Mesothelial cell of epicardium (in vitro differentiated cells): ENCODE measurements around the gene BBS9. TPM values are rescaled to one million over a fixed set of nuclear protein-coding genes. Genes with fewer than 3 reads are reported as not detected.

ENCODE experiments used
- DNase-seq, 2 experiments: peaks; one replicate each; pipeline ENCODE4 v3.0.0; 2021; ENCODE audit warnings: low spot score in 2 of 2; ENCODE audit not compliant: unreplicated experiment in 2 of 2
- H3K27ac Mint-ChIP-seq: 2 replicates; pipeline ENCODE4 v1.8.0; 2021; ENCODE audit warnings: mixed read lengths
- H3K27me3 Mint-ChIP-seq: 2 replicates; pipeline ENCODE4 v1.8.0; 2021; ENCODE audit warnings: low read depth, mixed read lengths
- H3K36me3 Mint-ChIP-seq: 2 replicates; pipeline ENCODE4 v1.8.0; 2021; ENCODE audit warnings: mixed read lengths
- H3K4me1 Mint-ChIP-seq: 2 replicates; pipeline ENCODE4 v1.8.0; 2021; ENCODE audit warnings: mixed read lengths
- H3K4me3 Mint-ChIP-seq: 2 replicates; pipeline ENCODE4 v1.8.0; 2021; ENCODE audit warnings: mild to moderate bottlenecking, moderate library complexity, mixed read lengths
- H3K9me3 Mint-ChIP-seq: 2 replicates; pipeline ENCODE4 v1.8.0; 2021; ENCODE audit warnings: mixed read lengths
- total RNA-seq: library from RNA; stranded (reverse); gene quantifications from 3 replicates; pipeline ENCODE4 v1.2.1, GENCODE V29; 2021
- TF ChIP-seq, protein P1 (sequence below): fragments of 200-600 bp; sonication (generic); IDR thresholded peaks from one replicate; pipeline ENCODE4 v1.5.0; 2021; ENCODE audit warnings: antibody characterized with exemption; ENCODE audit not compliant: unreplicated experiment

The BBS9 gene
- total RNA-seq, 1 donor from 2014 or later, result 26.9 TPM

DNA sequence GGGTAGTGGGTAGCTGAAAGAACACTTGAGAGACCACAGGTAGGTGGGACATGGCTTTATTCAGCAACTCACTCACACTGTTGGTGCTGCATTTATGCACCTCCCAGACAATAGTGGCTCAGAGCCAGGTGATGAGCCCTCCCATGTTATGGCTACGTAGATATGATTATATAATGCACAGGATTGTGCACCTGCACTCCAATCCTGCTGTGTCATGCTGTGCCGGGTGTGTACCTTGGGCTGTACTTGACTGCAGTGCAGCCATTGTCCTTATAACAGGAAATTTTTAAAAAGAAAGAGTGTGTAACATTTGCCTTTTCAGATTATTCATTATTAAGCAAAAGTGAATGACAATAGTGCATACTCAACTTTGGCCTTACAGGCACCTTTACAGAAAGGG lies 409.8 kb downstream of the BBS9 start:
- H3K36me3 Mint-ChIP-seq, result peaks cover 31% of the 10 kb centered on the region
- TF ChIP-seq, protein P1, sequence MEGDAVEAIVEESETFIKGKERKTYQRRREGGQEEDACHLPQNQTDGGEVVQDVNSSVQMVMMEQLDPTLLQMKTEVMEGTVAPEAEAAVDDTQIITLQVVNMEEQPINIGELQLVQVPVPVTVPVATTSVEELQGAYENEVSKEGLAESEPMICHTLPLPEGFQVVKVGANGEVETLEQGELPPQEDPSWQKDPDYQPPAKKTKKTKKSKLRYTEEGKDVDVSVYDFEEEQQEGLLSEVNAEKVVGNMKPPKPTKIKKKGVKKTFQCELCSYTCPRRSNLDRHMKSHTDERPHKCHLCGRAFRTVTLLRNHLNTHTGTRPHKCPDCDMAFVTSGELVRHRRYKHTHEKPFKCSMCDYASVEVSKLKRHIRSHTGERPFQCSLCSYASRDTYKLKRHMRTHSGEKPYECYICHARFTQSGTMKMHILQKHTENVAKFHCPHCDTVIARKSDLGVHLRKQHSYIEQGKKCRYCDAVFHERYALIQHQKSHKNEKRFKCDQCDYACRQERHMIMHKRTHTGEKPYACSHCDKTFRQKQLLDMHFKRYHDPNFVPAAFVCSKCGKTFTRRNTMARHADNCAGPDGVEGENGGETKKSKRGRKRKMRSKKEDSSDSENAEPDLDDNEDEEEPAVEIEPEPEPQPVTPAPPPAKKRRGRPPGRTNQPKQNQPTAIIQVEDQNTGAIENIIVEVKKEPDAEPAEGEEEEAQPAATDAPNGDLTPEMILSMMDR, result no peak
- no peak for DNase-seq
- H3K4me1 Mint-ChIP-seq, result peaks cover 20% of the 10 kb centered on the region
- peaks cover 40% of the 10 kb centered on the region for H3K9me3 Mint-ChIP-seq
- H3K27me3 Mint-ChIP-seq, result no peaks in the 10 kb centered on the region
- H3K4me3 Mint-ChIP-seq, result no peak overlapping the region
- no peak overlapping the region for H3K27ac Mint-ChIP-seq

DNA sequence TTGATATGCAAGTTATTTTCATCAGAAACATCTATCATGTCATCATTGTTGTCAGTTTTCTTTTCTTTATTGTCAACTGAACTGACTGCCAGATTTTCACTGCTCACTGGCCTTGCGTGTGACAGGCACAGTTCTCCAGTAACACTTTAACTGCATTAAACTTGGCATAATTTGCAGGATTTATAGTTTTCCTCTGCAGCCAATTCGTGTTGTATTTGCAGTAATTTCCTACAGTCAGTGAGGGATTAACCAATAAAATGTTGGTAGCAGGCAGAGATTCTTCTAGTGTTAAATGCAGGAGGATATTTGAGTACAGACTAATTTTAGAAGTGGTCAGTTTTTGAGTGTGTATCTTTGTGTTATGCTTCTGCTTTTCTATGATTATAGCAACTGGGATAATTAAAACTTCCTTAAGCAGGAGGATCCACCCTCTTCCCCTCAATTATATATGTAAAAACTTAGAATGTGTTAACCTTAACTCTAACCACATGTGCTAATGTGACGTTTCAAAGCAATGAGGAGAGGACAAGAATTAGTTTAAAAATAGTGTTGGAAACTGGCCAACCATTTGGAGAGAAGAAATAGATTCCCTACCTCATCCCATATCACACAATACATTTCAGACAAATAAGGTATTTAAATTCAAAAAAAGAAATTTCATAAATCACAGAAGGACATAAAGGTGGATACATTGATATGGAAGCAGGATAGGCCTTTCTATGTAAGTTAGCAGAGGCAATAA lies 410.5 kb downstream of the BBS9 start:
- H3K27me3 Mint-ChIP-seq, result no peaks in the 10 kb centered on the region
- peaks cover 33% of the 10 kb centered on the region for H3K36me3 Mint-ChIP-seq
- peaks cover 43% of the 10 kb centered on the region for H3K9me3 Mint-ChIP-seq
- TF ChIP-seq, protein P1, result no peak
- peaks cover 14% of the 10 kb centered on the region for H3K4me1 Mint-ChIP-seq
- H3K27ac Mint-ChIP-seq, result no peak overlapping the region
- no peak for DNase-seq
- no peak overlapping the region for H3K4me3 Mint-ChIP-seq

DNA sequence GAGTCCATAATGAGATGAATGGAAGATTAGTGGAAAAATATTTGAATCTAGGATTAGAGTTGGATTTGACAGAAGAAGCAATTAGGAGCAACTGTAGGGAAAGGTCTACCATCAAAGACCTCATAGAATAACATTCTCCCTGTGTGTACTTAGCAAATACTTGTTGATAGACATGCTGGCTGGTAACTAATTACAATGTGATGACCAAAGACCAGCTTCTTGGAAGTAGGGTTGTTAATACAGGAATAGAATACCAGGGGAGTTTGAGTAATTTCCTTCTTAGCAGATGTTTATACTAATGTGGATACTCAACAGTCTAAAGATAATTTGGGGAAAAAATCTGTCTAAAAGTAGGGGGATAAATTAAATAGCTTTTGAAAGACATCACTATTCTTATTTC lies 418.5 kb downstream of the BBS9 start:
- Mint-ChIP-seq H3K4me1 (peaks cover 7% of the 10 kb centered on the region), H3K4me3 (no peak overlapping the region), H3K27me3 (no peaks in the 10 kb centered on the region), H3K36me3 (peaks cover 14% of the 10 kb centered on the region), H3K9me3 (peaks cover 16% of the 10 kb centered on the region), H3K27ac (no peak overlapping the region)
- DNase-seq, result no peak
- TF ChIP-seq, protein P1, result no peak

DNA sequence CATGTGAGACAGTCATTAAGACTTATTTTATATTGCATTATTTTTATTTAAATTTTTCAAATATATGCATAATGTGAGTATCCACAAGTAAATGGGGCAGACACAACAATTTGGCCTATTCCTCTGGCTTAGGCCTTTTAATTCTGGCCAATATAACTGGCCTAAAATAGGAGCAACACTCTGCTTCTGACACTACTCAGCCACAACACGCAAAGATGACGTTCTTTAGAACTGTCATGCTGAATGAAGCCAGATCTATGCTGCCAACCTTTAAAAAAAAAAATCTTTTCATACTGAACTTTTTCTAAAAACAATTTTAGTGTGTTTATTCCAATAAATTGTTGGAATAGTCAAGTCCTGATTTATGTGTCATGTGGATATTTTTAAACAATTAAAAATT lies 421.0 kb downstream of the BBS9 start:
- Mint-ChIP-seq H3K4me1 (peaks cover 7% of the 10 kb centered on the region), H3K36me3 (no peaks in the 10 kb centered on the region), H3K4me3 (no peak overlapping the region), H3K9me3 (no peaks in the 10 kb centered on the region), H3K27ac (no peak overlapping the region), H3K27me3 (no peaks in the 10 kb centered on the region)
- TF ChIP-seq, protein P1, result no peak
- no peak for DNase-seq

DNA sequence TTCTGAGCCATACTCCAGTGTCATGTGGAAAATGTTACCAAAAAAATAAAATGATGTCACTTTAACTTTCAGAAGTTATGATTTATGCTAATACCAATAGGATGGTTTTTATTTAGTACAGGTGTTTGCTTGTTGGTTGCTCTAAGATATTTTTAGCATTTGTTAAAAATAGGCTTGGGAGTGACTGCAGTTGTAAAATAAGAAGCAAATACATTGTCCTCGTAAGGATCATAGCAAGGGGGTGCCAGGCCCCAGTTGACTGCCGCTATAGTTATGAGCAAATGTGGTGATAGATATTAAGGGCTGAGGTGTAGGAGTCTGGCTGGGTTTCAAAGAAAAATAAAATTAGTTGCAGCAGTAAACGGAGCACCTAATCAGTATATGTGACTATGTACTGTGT lies 421.6 kb downstream of the BBS9 start:
- no peaks in the 10 kb centered on the region for H3K9me3 Mint-ChIP-seq
- no peak for DNase-seq
- no peaks in the 10 kb centered on the region for H3K27me3 Mint-ChIP-seq
- no peak overlapping the region for H3K27ac Mint-ChIP-seq
- TF ChIP-seq, protein P1, result no peak
- no peaks in the 10 kb centered on the region for H3K36me3 Mint-ChIP-seq
- no peak overlapping the region for H3K4me3 Mint-ChIP-seq
- H3K4me1 Mint-ChIP-seq, result peaks cover 7% of the 10 kb centered on the region
